NCI-H526 treated with DMSO at 0.1 percent for 48 hours (cell line): ENCODE results near the gene MAB21L4.

ENCODE experiments used
- DNase-seq: peaks from one replicate; lab custom pipeline; 2025; lab: John Stamatoyannopoulos, UW

MAB21L4 gene

DNA sequence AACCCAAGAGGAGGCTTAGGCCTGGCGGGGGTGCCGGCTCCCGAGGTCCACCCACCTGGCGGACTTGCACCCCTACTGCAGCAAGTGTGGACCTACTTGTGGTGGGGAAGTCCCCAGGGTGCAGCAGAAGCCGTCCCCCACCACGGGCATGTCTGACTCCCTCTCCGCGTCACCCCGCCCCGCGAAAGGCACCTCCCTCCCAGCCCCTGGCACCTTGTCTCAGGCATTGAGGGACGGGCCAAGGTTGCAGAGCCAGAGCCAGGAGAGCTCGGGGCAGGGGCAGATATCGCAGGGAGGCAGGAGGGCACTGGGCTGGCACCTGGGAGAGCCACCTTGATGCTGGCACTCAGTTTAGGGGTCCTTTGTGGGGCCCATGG is 29.2 kb upstream of the MAB21L4 start:
- DNase-seq: no peak

DNA sequence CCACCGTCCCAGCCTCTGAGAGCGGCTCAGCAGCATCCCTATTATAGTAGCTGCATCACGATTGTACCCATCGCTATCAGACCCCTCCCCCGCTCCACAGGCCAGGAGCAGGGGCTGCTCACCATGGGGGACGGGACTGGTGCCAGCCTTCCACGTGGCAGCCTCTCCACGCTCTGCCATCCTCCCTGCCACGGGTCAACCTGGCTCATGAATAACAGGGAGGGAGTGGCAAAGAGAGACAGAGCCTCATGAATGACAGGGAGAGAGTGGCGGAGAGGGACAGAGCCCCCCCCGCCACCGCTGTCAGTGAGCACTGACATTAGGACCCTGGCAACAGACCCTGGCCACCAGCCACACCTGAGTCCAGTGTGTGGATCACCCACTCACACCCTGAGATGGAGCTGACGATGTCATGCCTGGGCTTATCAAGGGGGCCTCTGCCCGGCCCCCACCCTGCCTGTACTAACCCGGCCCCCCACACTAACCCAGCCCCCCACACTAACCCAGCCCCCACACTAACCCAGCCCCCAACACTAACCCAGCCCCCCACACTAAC is 27.1 kb upstream of the MAB21L4 start:
- no peak for DNase-seq

DNA sequence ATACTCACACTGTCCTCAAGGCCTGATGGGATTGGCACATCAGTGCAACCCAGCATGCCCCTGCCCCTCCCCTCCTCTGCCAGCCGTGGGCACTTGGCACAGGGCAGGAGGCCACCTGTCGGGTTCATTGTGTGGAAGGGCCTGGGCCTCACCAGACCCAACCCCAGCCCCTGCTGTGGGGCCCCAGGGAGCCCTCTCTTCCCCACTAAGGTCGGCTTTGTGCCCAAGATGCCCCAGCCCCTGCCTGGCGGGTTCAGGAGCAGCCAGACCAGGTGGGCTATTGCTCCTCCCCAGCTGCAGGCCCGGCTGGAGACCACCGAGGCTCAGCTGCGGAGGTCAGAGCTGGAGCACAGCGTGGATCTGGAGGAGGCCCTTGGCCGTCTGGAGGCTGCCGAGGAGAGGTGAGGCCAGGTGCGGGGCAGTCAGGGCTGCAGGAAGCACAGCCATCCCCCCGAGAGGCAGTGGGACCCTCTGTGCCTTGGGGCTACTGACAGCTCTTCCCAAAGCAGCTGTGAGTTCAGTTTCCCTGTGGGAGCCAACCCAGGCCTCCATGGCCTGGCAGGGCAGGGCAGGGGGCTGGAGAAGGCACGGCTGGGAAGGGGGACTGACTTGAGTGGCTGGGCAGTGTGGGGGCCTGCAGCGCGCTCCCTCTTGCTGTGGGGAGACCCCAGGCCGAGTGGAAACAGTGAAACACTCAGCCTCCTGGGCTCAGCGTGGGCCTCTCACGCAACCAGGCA is 26.5 kb upstream of the MAB21L4 start:
- DNase-seq: no peak

DNA sequence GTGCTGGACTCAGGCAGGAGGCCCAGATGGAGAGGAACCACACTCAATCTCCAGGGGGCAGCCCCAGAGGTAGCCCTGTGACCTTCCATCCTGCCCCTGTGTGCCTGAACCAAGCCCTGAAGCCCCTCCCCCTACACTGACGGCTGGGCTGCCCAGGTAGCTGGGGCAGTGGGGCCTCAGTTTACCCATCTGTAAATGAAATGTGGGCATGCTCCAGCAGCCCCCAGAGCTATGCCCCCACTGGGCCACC is 26.0 kb upstream of the MAB21L4 start:
- DNase-seq: no peak

DNA sequence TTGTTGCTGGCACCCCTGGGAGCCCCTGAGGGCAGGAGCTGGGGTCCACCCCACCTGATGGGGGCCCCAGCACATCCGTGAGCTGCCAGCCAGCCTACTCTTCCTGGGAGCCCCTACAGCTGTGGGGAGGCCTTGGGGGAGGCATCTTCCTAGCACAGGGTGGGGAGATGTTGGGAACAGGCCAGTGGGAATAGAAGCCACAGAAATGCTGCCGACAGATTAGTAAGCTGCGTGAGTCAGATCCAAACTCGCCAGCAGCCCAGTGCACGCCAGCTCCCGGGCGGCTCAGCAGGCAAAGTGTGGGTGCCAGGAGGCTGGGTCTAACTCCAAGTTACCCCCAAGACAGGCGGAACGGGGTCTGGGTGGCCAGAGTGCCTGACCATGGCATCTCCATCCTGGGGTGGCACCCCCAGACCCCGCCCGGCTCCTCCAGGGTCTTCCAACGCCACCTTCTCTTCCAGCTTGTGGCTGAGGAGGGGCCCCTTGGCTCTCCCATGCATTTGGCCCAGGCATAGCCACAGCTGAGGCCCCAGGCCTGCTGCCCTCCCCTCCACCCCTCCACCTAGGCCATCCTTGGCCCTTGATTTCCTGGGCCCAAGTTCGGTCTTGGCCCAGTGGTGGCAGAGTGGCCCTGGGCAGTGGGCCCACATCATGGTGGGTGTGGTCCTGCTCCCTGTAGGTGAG is 25.5 kb upstream of the MAB21L4 start:
- no peak for DNase-seq

DNA sequence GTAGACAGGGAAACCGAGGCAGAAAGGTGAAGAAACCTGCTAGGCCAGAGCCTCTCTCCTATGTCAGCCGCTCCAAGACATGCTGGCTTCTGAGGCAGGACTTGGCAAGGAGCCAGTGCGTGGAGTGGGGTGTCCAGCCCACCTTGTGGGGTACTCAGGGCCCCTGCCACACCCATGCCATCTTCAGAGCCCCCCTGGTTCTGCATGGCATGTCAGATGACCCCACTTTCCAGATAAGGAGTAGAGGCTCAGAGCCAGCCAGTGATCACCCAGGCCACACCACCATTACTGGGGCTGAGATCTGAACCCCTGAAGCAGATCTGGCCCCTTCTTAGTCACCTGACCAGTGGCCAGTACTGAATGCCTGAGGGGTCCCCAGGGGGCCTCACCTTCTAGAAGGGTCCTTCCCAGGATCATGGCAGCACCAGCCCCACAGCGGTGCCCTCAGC is 24.9 kb upstream of the MAB21L4 start:
- no peak for DNase-seq

DNA sequence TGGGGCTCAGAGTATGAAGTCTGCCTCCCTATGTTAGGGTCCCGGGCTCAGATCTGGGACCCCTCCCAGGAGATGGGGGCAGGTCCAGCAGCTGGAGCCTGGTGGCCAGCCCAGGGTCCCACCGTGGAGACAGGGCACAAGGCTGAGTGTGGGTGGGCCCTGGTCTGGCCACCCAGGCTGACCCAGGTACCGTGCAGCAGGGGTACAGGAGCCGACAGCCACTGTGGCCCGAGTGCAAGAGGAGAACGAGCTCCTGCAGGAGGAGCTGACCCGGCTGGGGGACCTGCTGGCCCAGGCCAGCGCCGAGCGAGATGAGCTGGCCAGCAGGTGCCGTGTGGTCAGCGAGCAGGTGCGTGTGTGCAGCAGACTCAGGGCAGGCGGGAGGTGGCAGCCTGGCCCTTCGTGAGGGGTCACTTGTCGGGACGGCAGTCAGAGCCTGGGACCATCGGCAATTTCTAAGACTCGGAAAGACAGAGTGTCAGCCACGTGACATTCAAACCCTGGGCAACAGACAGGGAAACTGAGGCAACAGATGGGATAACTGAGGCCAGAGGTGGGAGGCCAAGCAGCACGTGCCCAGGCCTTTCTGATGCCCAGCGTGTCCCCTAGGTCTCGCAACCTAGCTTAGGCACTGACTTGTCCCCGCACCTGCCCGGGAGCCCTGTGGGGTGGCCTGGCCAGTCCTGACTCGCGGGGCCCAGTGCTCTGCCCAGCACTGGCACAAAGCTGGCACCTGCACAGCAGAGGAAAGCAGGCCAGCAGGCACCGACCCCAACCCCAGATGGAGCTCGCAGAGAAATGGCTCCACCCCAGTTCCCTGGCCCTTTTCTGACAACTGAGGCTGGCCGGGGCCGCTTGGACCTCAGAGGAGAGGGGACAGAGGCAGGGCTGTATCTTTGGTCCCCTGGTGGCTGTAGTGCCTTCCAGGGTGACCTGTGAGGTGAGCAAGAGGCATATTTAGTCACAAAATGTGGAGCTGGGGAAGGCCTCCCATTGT is 24.1 kb upstream of the MAB21L4 start:
- no peak for DNase-seq

DNA sequence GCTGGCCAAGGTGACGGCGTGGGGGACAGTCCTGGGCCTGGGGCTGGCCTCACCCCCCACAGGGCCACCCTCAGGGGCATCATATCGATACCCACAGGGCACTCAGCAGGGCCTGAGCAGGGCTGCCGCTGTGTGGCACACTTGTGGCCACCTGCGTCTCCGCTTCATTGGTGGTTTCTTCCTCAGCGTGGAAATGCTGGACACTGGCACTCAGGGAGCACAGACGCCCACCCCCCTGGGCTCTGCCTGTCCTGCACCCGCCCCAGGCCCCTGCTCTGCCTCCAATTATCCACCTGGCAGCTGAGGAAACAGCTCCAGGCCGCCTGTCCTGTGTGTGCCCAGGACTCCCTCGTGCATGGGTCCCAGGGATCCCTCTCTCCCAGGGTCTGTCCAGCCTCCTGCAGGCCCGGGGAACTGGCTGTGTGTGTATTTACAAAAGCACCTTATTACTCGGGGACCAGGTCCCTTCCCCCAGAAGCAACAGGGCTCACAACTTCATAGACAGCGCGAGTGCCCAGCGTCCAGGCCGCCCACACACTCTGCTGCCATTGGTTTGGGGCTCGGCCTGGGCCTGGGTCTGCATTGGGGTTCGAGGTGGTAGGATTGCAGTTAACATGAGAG is 23.3 kb upstream of the MAB21L4 start:
- no peak for DNase-seq

DNA sequence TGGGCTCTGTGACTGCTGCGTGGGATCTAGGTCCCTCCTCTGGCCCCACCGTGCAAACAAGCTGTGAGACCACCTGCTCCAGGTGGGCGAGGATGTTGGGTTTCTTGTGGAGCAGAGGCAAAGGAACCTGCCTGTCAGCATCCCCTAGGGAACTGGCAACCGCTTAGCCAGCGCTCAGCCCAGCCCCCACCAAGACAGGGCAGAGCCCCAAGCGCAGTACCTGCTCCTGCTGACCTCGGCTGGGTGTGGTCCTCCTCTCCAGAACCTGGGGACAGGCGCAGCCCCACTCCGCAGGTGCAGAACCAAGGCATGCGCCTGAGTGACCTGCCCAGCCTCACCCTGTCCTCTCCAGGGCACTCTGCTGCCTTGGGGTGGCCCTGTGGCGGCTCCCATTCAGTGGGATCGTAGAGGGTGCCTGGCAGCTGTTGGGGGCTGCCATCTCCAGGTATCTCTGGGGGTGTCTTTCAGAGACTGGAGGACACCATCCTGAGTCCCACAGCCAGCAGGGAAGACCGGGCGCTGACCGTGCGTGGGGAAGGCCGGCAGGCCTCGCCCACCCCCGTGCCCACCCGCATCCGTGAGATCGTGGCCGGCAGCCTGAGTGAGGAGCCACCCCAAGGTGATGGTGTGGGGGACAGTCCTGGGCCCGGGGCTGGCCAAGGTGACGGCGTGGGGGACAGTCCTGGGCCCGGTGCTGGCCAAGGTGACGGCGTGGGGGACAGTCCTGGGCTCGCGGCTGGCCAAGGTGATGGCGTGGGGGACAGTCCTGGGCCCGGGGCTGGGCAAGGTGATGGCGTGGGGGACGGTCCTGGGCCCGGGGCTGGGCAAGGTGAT is 22.5 kb upstream of the MAB21L4 start:
- no peak for DNase-seq

DNA sequence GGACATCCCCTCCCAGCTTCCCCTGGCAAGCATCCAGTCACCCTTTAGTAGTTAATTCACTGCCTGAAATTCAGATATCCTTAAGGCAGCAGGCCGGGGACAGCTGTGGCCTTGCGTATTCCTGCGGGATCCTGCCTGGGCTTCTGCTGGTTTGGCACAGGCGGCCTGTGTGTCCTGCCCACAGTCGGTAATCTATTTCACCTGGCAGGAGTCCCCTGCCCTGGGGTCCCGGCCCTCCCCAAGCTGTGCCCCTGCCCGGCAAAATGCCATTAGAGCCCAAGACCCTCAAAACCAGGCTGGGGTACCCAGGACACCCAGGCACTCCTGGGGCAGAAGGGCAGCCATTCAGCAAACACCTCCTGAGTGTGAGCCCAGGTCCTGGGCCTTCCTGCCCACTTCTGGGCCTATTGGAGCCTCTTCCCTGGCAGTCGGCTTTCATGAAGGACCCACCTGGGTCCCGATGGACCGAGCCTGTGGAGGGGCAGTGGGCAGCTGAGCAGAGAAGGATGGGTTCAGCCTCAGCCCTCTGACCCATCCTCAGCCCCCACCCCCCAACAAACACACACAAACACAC is 21.8 kb upstream of the MAB21L4 start:
- DNase-seq: no peak

DNA sequence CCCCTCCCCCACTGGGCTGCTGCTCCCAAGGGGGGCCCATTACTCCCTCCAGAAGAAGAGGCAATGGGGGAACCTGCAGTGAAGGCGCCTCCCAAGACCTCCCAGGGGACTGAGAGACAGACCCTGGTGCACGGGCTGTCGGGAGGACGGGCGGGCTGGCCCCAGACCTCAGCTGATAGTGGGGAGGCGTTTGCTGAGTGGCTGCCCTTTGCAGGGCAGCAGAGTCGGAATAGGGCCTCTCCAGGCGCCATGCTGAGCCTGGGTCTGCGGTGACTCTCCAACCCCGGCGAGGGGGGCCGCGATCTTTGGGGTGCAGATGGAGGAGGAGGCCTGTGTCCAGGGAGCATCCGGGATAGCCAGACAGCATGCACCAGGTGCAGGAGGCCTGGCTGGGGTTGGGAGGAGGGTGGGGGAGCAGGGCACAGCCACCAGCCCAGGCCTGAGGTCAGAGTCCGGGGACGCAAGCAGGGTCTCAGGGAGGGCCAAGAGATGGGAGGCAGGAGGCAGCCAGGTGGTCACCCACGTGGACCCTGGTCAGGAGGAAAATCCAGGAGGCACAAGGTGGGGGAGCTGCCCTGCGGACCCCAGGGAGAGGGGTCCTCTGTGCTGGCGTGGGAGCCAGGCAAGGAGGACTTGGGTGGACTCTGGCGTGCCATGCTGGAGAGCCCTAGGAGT is 21.2 kb upstream of the MAB21L4 start:
- DNase-seq: no peak

DNA sequence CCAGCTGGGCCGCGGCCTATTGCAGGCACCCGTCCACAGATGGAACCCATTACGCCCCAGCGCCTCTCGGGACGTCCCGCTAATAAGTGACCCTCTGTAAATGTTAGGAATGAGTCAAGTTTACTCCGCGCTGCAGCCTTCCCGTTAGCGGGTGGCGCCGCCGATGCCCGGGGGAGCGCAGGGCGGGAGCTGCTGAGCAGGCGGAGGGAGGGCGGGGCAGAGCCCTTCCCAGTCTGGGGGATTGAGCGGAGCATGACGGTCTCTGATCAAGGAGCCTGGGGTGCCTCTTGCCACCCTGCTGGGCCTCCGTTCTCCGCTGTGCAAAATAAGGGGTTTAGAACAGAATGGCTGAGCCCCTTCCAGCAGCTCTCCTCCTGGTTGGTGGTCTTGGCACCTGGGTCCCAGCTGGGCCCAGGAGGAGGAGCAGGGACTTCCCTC is 20.6 kb upstream of the MAB21L4 start:
- peak; percentile 7 for DNase-seq

DNA sequence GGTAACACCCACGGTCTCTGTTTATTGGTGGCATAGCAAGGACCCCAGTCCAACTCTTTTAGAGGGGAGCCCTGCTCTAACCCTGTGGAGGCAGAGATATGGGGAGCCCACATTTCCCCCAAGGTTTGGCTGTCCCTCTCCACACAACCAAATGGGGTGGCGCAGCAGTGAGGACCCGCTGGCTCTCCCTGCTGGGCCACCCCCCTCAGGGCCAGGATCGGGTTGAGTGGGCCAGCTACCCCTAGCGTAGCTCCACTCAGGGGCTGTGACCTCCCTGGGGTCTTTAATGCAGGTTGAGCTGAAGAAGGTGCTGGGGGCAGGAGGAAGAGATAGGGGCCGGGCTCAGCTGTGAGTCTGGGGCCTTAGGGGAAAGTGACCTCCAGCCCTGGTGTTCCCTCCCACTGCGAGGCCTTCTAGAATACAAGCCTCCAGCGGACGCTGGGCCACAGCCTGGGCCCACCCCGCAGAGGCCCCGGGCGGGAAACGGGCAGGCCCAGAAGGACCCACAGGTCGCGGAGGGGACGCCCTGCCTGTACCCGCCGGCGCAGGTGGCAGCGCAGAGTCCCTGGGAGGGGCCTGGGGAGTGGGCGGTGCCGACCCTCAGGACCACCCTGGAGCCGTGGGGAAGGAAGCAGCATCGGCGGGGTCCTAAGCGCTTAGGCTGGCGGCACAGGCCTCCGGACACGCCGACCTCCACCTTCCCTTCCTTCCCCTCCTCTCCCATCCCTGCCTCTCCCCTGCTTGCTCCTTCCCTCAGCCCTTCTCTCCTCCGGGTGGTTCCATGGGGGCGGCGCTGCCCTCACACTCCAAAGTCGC is 19.8 kb upstream of the MAB21L4 start:
- no peak for DNase-seq

DNA sequence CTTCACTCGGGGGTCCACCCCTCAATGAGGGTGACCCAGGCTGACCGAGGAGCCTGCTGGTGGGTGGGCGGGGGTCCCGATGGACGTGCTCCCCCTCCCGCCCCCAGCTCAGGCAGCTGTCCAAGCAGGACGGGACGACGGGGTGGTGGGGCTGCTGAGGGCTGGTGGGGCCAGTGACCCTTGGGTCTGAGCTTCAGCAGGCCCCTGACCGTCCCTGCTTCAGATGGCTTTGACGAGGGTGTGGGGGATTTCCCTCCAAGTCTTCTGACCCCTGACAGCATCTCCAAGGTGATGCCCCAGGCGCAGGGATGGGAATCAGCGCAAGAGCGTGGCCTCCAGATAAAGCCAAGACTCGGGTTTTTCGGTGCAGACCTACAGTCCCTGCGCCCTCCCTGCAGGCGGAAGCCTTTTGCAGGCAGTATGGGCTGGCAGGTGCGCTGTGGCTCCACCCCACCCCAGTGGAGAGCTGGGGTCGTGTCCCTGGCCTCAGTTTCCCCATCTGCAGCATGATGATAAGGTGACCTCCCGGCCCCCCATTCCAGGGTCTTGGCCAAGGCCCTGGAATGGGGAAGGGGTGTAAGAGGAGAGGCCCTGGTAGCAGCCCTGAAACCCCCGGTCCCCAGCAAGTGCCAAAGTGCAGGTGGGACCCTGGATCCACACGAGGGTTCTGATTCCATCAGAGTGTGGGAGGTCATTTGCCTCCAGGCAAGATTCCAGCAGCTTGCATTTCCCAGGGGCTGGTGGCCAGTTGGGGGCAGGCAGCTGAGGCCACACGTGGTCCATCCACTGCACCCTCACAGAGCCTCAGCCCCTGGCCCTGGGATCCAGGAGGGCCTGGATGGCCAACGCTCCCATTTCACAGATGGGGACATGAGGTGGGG is 18.9 kb upstream of the MAB21L4 start:
- DNase-seq: no peak

DNA sequence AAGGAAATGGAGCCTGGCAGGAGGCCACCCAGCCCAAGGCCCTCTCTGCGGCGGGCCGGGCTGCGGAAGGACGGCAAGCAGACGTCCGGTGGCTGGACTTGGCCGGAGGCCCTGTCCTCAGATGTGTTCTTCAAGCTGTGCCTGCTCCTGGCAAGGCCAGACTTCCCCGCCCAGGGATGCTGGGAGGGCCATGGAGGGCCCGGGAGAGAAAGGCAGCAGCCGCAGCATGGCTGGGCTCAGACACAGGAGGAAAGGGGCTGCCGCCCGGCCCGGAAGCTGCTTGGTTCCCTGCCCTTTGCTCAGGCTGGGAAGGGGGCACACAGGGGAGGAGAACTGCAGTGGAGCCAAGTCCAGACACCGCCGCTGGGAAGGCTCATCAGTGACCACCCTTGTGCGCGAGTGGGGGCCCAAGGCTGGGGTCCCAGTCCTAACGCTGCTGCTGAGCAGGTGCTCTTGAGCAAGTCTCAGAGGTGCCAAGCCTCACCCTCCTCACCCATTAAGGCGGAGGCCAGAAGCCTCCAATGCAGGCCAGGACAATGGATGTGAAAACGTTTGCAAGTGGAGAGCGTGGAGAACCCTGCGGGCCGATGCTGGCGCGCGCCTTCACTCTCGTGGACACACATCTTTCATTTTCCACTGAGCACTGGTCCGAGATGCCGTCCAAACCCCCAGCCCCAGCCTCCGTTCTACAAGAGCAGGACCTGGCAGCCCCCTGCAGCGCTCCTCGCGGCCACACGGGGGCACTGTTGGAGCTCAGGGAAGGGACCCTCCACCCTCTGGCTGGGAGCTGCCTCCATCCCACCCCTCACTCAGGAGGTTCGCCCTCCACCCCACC is 18.1 kb upstream of the MAB21L4 start:
- no peak for DNase-seq

DNA sequence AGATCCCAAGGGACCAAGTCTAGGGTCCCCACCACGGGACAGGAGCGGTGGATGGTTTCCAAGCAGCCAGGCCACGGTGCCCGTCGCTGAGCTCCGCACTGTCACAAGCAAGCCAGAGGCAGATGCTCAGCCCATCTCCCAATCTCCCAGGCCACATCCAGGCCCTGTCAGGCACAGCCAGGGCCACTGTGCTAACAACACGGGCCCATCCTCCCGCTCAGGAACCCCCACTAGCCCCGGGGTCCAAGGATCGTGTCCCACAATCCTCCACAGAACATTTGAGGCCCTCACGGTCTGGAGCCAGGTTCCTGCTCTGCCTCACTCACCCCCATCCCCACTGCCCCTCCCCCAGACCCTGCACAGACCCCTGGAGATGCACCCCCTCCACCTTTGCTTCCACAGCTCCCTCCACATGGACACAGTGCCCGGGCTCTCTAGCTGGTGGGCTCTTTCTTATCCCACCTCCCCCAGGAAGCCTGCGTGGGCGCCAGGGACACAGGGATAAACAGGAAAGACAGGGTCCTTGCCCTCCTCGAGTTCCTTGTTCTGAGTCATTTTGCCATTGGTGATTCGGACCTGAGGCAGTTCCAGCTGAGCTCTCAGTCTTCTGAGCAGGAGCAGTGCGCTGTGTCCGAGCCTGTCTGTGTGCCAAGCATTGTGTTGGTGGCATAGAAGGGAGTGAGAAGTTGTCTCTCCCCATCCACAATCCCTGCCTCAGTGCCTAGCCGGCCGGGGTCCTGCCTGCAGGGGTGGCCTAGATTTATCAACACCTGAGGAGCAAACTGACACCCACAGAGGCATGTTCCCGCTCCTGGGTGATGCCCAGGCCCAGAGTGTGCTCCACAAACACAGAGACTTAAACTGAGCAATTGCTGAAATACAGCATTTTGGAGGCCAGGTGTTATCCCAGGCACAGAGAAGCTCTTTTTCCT is 17.2 kb upstream of the MAB21L4 start:
- no peak for DNase-seq
